ENCODE data around the gene CLEC1A.

GRCh38 chr12:10069976-10070375, 28.8 kb downstream of the CLEC1A start:
- TF ChIP-seq, protein P1, sequence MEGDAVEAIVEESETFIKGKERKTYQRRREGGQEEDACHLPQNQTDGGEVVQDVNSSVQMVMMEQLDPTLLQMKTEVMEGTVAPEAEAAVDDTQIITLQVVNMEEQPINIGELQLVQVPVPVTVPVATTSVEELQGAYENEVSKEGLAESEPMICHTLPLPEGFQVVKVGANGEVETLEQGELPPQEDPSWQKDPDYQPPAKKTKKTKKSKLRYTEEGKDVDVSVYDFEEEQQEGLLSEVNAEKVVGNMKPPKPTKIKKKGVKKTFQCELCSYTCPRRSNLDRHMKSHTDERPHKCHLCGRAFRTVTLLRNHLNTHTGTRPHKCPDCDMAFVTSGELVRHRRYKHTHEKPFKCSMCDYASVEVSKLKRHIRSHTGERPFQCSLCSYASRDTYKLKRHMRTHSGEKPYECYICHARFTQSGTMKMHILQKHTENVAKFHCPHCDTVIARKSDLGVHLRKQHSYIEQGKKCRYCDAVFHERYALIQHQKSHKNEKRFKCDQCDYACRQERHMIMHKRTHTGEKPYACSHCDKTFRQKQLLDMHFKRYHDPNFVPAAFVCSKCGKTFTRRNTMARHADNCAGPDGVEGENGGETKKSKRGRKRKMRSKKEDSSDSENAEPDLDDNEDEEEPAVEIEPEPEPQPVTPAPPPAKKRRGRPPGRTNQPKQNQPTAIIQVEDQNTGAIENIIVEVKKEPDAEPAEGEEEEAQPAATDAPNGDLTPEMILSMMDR (IDR thresholded peaks at IDR 0.05), result no peak
- no peak for TF ChIP-seq POLR2A (IDR thresholded peaks at IDR 0.05)

Measured in transverse colon (tissue), 3 donors.